Lower leg skin (tissue), 4 donors: ENCODE measurements around the gene PIEZO2. TPM values are rescaled to one million over a fixed set of nuclear protein-coding genes. Genes with fewer than 3 reads are reported as not detected.

Experiments used
- DNase-seq, 2 donors: peaks; one replicate each; pipeline ENCODE4 v3.0.0-alpha.2; 2019; ENCODE audit warnings: low spot score in 2 of 2
- H3K4me3 ChIP-seq: fragments of 200-600 bp; sonication (generic); 2 replicates; pipeline ENCODE4 v1.5.1; 2017; ENCODE audit warnings: mild to moderate bottlenecking, low read depth; ENCODE audit not compliant: poor library complexity, severe bottlenecking
- POLR2A ChIP-seq, 2 donors: fragments of 450-650 bp; IDR thresholded peaks; one replicate each; pipeline ENCODE4 v1.6.1; 2016 to 2017; ENCODE audit warnings: antibody characterized with exemption in 2 of 2, mild to moderate bottlenecking in 1 of 2, moderate library complexity in 1 of 2
- WGBS, 2 donors: methylation state at CpG; one replicate each; pipeline ENCODE4 v1.1.5; 2018; 5-methylcytosine and 5-hydroxymethylcytosine counted together
- intact Hi-C: fragments of 100-400 bp; cut with DNase I; formaldehyde crosslinking; loops from one replicate; pipeline ENCODE4 v1.15.0; 2023; ENCODE audit warnings: low total_unique reads
- total RNA-seq, 4 donors: library from RNA; depleted of rRNA; stranded (reverse); fragments of >200 nt; gene quantifications; one replicate each; pipeline ENCODE4 v1.1.0, GENCODE V29; 2016
- TF ChIP-seq, protein P1 (sequence below), 3 donors: fragments of 450-650 bp; IDR thresholded peaks; one replicate each; pipeline ENCODE4 v1.5.1; 2016; ENCODE audit warnings: antibody characterized with exemption in 3 of 3, mild to moderate bottlenecking in 3 of 3, moderate library complexity in 2 of 3

The PIEZO2 gene
- total RNA-seq, 4 donors from 2014 or later, result 0.30 to 1.8 (median 0.64) TPM

- intact Hi-C loops, result no loop called here
- H3K4me3 ChIP-seq, result no peak overlapping the region
- no peak for DNase-seq
- no peak for TF ChIP-seq POLR2A (IDR thresholded peaks at IDR 0.05)
- TF ChIP-seq, protein P1, sequence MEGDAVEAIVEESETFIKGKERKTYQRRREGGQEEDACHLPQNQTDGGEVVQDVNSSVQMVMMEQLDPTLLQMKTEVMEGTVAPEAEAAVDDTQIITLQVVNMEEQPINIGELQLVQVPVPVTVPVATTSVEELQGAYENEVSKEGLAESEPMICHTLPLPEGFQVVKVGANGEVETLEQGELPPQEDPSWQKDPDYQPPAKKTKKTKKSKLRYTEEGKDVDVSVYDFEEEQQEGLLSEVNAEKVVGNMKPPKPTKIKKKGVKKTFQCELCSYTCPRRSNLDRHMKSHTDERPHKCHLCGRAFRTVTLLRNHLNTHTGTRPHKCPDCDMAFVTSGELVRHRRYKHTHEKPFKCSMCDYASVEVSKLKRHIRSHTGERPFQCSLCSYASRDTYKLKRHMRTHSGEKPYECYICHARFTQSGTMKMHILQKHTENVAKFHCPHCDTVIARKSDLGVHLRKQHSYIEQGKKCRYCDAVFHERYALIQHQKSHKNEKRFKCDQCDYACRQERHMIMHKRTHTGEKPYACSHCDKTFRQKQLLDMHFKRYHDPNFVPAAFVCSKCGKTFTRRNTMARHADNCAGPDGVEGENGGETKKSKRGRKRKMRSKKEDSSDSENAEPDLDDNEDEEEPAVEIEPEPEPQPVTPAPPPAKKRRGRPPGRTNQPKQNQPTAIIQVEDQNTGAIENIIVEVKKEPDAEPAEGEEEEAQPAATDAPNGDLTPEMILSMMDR (IDR thresholded peaks at IDR 0.05), result no peak
- 94 to 98% methylated on average over 2 of the region's 2 CpGs for WGBS, 2 donors
Measured at GRCh38 chr18:11019295-11020105, 129.9 kb downstream of the PIEZO2 start.

GRCh38 chr18:11009869-11010268 lies 139.5 kb downstream of the PIEZO2 start:
- 82 to 94% methylated on average over 3 of the region's 3 CpGs for WGBS, 2 donors
- intact Hi-C loops, result no loop called here

GRCh38 chr18:11009147-11009546 lies 140.2 kb downstream of the PIEZO2 start:
- intact Hi-C loops, result no loop called here
- DNase-seq, result no peak
- WGBS, 2 donors, result 84 to 88% methylated on average over 6 of the region's 6 CpGs
- H3K4me3 ChIP-seq, result no peak overlapping the region
- TF ChIP-seq, protein P1 (IDR thresholded peaks at IDR 0.05), result no peak
- TF ChIP-seq POLR2A (IDR thresholded peaks at IDR 0.05), result no peak

More at GRCh38 chr18:11009869-11010268, 139.5 kb downstream of the PIEZO2 start:
- no peak overlapping the region for H3K4me3 ChIP-seq
- no peak for TF ChIP-seq POLR2A (IDR thresholded peaks at IDR 0.05)
- TF ChIP-seq, protein P1 (IDR thresholded peaks at IDR 0.05), result no peak
- DNase-seq, result no peak

DNA sequence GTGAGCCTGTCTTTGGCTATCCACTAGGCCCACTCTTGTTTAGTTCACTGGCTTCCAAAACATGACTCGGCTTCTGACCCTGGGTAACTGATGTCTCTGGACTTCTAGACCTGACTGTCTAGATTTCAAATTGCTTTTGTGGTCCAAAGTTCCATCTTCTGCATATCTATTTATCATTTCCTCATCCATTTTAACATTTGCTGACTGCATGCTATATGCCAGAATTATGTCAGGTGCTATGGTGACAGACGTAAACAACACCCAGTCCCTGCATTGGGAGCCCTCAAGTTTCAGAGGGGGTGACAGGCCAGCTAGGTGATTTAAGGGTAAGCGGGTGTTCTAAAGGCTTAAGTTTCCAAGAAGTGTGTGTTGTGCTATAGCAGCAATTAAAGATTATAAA lies 140.9 kb downstream of the PIEZO2 start:
- TF ChIP-seq POLR2A (IDR thresholded peaks at IDR 0.05), result no peak
- TF ChIP-seq, protein P1 (IDR thresholded peaks at IDR 0.05), result no peak
- WGBS, 2 donors, result 84 to 89% methylated on average over 3 of the region's 3 CpGs
- no peak for DNase-seq
- H3K4me3 ChIP-seq, result no peak overlapping the region
- intact Hi-C loops, result no loop called here

GRCh38 chr18:11005528-11005927 lies 143.8 kb downstream of the PIEZO2 start:
- TF ChIP-seq, protein P1 (IDR thresholded peaks at IDR 0.05), result no peak
- TF ChIP-seq POLR2A (IDR thresholded peaks at IDR 0.05), result no peak
- DNase-seq, result peak in 1 of 2 donors; percentile 56
- intact Hi-C loops, result no loop called here
- no peak overlapping the region for H3K4me3 ChIP-seq
- WGBS, 2 donors, result 51 to 67% methylated on average over 5 of the region's 5 CpGs
